ENCODE data around the gene ECT2L. TPM values are rescaled to one million over a fixed set of nuclear protein-coding genes. Genes with fewer than 3 reads are reported as not detected.

ECT2L gene
- polyA plus RNA-seq, 3 donors, result 0.21 to 0.43 (median 0.35) TPM

DNA sequence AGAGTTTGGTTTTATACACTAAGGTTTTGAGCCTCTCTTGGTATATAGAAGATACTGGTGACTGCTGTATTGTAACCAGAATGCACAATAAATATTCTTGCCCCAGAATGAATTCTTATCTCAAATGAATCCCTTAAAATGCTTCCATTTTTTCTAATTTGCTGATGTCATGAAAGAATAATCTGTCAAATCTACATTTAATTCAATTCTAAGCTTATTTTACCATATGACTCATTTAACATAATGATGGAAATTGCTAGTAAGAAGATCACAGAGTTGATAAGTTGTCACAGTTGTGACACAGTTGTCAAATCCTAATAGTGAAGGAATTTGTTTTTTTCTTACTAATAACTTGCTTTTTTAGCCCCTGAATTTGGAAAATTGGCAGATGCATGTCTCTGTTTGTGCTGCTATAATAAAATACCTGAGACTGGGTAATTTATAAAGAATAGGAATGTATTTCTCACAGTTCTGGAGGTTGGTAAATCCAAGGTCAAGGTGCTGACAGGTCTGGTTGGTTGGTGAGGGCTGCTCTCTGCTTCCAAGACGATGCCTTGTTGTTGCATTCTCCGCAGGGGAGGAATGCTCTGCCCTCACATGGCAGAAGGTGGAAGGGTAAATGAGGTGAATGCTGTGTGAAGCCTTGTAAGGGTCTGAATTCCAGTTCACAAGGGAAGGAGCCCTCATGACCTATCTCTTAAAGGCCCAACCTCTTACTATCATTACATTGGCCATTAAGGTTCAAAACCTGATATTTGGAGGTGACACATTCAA lies 4.7 kb downstream of the ECT2L start:
- no peak for DNase-seq

GRCh38 chr6:138803331-138803730 lies 7.4 kb downstream of the ECT2L start:
- no peak for DNase-seq

DNA sequence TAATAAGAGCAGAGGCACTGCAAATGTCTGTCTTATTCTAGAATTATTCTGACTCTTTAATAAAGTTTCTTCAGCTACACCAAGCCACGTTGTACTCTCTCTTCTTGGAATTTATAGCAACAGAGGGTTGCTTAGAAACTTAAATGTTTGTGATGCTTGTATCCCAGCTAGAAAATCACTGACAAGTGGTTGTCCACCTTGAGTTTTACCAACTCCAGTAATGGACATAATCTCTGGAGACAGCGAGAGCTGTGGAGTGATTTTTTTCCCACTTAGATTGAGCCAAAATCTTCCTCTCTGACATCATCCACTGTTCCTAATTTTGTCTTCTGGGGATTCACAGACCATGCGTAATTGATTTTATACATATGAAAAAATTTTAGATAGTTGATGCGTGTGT lies 8.0 kb downstream of the ECT2L start:
- DNase-seq, result no peak

GRCh38 chr6:138805016-138805765 lies 9.3 kb downstream of the ECT2L start:
- no peak for DNase-seq

GRCh38 chr6:138806889-138807288 lies 11.0 kb downstream of the ECT2L start:
- no peak for DNase-seq

GRCh38 chr6:138809677-138810076 lies 13.8 kb downstream of the ECT2L start:
- no peak for DNase-seq

- no peak for DNase-seq
Measured at GRCh38 chr6:138811866-138812265, 16.0 kb downstream of the ECT2L start.

DNA sequence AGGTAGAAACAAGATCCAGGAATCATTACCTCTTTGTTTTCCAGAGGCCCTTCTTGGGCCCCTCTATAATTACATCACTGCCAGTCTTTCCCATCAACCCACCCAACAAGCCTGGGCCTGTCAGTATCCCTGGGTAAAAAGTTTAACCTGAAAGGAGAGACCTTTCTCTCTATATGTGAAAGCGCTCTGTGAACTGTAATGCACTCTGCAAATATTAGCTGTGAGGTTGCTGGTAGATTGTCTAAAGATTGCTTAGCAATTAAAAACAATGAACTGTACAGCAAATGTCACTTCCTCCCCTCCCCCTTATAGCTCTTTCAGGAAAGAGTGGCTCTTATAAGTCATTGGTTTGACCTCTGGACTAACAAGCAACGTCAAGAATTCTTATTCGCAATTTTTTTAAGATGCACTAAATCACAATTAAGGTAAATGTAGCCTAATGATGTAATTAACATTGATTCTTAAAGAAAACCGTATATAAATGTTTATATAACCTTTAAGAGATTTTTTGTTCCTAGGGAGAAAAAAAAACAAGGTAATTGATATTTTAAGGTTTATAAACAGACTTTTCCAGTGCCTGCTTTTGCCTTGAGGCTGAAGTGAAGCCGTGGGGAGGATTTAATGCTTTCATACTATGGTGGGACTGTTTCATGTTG lies 18.4 kb downstream of the ECT2L start:
- no peak for DNase-seq

- DNase-seq, result no peak
Measured at GRCh38 chr6:138815221-138815620, 19.3 kb downstream of the ECT2L start.

- DNase-seq, result no peak
Measured at GRCh38 chr6:138815797-138816528, 20.1 kb downstream of the ECT2L start.

DNA sequence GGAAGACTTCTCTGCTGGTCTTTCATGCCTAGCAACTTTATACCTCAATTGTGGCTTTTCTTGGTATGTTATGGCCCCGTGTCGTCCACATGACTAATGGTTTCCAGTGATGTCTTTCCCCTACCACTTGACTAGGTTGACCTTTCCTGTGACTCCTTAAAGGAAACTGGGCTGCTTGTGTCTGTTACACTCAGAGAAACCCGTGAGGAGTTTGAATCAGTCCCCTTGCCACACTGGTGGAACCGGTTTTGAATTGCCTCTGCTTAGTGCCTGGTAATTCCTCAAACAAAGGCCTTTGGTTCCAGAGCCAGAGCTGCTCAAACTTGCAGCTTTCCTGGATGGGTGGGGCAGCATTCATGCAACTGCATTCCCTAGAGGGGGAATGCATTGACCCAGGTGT lies 21.9 kb downstream of the ECT2L start:
- DNase-seq, result peak; percentile 79

GRCh38 chr6:138818496-138819194 lies 22.8 kb downstream of the ECT2L start:
- no peak for DNase-seq

GRCh38 chr6:138821519-138821918 lies 25.6 kb downstream of the ECT2L start:
- DNase-seq, result no peak

DNA sequence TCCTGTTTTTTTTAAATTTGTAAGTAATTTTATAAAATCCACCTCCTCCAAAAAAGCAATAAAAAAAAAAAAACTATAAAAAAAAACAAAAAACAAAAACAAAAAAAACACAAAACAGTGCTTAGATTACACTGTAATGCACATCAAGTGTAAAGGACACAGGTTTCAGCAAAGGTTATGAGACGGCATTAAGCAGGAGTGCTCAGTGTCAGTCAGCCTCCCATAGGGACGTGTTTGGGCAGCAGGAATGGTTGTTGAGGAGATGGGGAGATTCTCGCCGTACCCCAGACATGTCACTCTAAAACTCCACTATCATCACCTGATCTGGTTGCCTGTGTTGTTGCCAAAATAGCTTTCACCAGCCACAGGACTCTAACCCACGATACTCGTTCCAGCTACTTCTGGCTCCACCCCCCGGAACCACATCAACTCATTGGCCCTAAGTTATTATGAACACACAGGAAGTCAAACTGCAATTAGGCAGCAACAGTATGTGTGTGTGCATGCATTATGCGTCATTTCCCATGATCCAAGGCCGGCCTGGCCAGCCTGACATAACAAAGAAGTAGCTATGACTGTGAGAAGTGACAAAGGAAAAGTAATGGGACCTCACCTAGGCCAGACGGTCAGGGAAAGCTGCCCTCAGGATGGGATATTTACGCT lies 28.7 kb downstream of the ECT2L start:
- no peak for DNase-seq

- no peak for DNase-seq
Measured at GRCh38 chr6:138830248-138830647, 34.4 kb downstream of the ECT2L start.

DNA sequence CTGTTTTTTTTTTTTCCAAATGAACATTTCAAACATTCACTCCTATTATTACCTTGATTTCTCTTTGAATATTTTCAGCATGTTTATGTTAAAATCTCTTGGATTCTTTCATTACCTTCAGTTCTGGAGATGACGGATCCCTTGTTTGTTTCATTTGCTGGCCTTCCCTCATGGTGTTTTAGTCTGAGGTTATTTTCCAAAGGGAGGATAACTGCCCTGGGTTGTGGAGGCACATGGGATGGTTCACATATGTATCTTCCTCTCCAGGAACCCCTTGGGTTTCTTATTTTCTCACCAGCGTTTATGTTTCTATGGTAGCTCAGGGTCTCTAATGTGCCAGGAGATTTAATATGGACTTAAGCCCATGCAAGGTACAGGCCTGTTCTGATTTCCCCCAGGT lies 36.3 kb downstream of the ECT2L start:
- DNase-seq, result no peak

GRCh38 chr6:138833816-138834539 lies 38.1 kb downstream of the ECT2L start:
- DNase-seq, result peak; percentile 66

- DNase-seq, result no peak
Measured at GRCh38 chr6:138837246-138837645, 41.4 kb downstream of the ECT2L start.

- no peak for DNase-seq
Measured at GRCh38 chr6:138844192-138844591, 48.3 kb downstream of the ECT2L start.

- no peak for DNase-seq
Measured at GRCh38 chr6:138847884-138848283, 52.0 kb downstream of the ECT2L start.
